HepG2 (cell line): Measurements from ENCODE around the gene FCRLA. TPM values are rescaled to one million over a fixed set of nuclear protein-coding genes. Genes with fewer than 3 reads are reported as not detected.
"Not testable (repeated sequence)": the region's sequence is repeated elsewhere in the genome, so short reads cannot be mapped to it uniquely, and the experiment has no call there.

Experiments
- ATAC-seq: fragments of 200-7000 bp; cut with Tn5 transposase; 3 replicates; pipeline ENCODE4 v1.9.1; 2020; ENCODE audit warnings: mild to moderate bottlenecking, moderate library complexity
- BruUV-seq: library from RNA; stranded (reverse); fragments of 400-500 nt; replicated peaks from 2 replicates; lab custom pipeline; 2021; lab: Mats Ljungman, UMichigan
- CTCF ChIA-PET: fragments of 300-600 bp; formaldehyde crosslinking; extraction: SDS; loops from one replicate; lab custom pipeline; 2021; ENCODE audit warnings: low total read pairs, inconsistent platforms, low intra/inter-chr PET ratio; lab: Yijun Ruan, JAX
- POLR2A ChIA-PET: fragments of 350-600 bp; sonication (Branson Sonifier 250); formaldehyde crosslinking; loops from one replicate; lab custom pipeline; 2020; ENCODE audit warnings: antibody characterized with exemption, inconsistent platforms; lab: Yijun Ruan, JAX
- DNase-seq: peaks from one replicate; pipeline ENCODE4 v3.0.0-alpha.2; 2015; ENCODE audit warnings: low spot score
- FAIRE-seq: peaks from 3 replicates; lab custom pipeline; 2011; peaks lifted over from hg19 to GRCh38; lab: Jason Lieb, UNC
- H2AFZ ChIP-seq: one replicate; pipeline ENCODE4 v1.6.1; 2011; ENCODE audit warnings: low read length, inconsistent platforms
- H3K27ac ChIP-seq: fragments of 300-600 bp; 3 replicates; pipeline ENCODE4 v1.8.0; 2011; ENCODE audit warnings: mixed run types, mild to moderate bottlenecking, mixed read lengths, low read length, inconsistent platforms; ENCODE audit not compliant: insufficient read depth; ENCODE audit errors: extremely low read length
- H3K27me3 ChIP-seq, 2 experiments: fragments of 200-600 bp in 1 of 2; 2 replicates in 1 of 2; 3 replicates in 1 of 2; pipeline versions ENCODE4 v1.6.0 to v1.8.0; 2011; ENCODE audit warnings: low read length in 2 of 2, mild to moderate bottlenecking in 2 of 2, moderate library complexity in 2 of 2, inconsistent platforms in 1 of 2; ENCODE audit not compliant: insufficient read depth in 2 of 2, control insufficient read depth in 1 of 2
- H3K36me3 ChIP-seq, 2 experiments: fragments of 200-600 bp in 1 of 2; replicated peaks in 1 of 2; 2 replicates in 1 of 2; 3 replicates in 1 of 2; pipeline versions ENCODE4 v1.5.1 to v1.8.0; 2011; ENCODE audit warnings: low read length in 2 of 2, inconsistent platforms in 1 of 2; ENCODE audit not compliant: insufficient read depth in 2 of 2, control insufficient read depth in 1 of 2
- H3K4me1 ChIP-seq: 2 replicates; pipeline ENCODE4 v1.5.1; 2012; ENCODE audit warnings: low read length, inconsistent platforms; ENCODE audit not compliant: insufficient read depth
- H3K4me2 ChIP-seq: 2 replicates; pipeline ENCODE4 v1.6.0; 2011; ENCODE audit warnings: low read depth, low read length, inconsistent platforms
- H3K4me3 ChIP-seq, 3 experiments: fragments of 200-600 bp in 1 of 3; sonication (generic), shearing (Covaris generic) in 1 of 3; replicated peaks in 1 of 3; 2 replicates each; pipeline ENCODE4 v1.5.1; 2011 to 2016; ENCODE audit warnings: low read length in 3 of 3, inconsistent platforms in 2 of 3, low read depth in 2 of 3, mild to moderate bottlenecking in 2 of 3, control low read depth in 1 of 3, mixed read lengths in 1 of 3; ENCODE audit not compliant: insufficient read depth in 1 of 3
- H3K79me2 ChIP-seq: one replicate; pipeline ENCODE4 v1.6.1; 2011; ENCODE audit warnings: low read length, inconsistent platforms; ENCODE audit not compliant: insufficient read depth
- H3K9ac ChIP-seq: 2 replicates; pipeline ENCODE4 v1.6.0; 2011; ENCODE audit warnings: mild to moderate bottlenecking, low read depth, low read length, inconsistent platforms; ENCODE audit not compliant: insufficient read depth
- H3K9me3 ChIP-seq: 2 replicates; pipeline ENCODE4 v1.5.1; 2012; ENCODE audit warnings: mild to moderate bottlenecking, low read length
- H4K20me1 ChIP-seq: 2 replicates; pipeline ENCODE4 v1.6.0; 2011; ENCODE audit warnings: inconsistent platforms, mild to moderate bottlenecking, low read length, moderate library complexity; ENCODE audit not compliant: insufficient read depth
- REXO4 ChIP-seq: sonication (generic); formaldehyde crosslinking; IDR thresholded peaks from 2 replicates; pipeline ENCODE4 v1.8.0; 2022; ENCODE audit warnings: missing genetic modification reagents, mild to moderate bottlenecking, borderline replicate concordance
- SNAPC2 ChIP-seq: sonication (generic); formaldehyde crosslinking; IDR thresholded peaks from 2 replicates; pipeline ENCODE4 v1.8.1; 2022; ENCODE audit warnings: mild to moderate bottlenecking, missing genetic modification reagents
- ZNF674 ChIP-seq: sonication (generic); formaldehyde crosslinking; IDR thresholded peaks from 2 replicates; pipeline ENCODE4 v1.5.0; 2020; ENCODE audit warnings: low read depth, mild to moderate bottlenecking, missing genetic modification reagents
- WGBS: methylation state at CpG from one replicate; pipeline ENCODE4 v1.1.6; 2017; ENCODE audit warnings: low lambda C conversion rate; 5-methylcytosine and 5-hydroxymethylcytosine counted together
- in situ Hi-C: cut with HindIII; loops from 2 replicates; pipeline ENCODE4 v1.10.0; 2017; ENCODE audit warnings: low pct_unique_long_range_greater_than_20kb; ENCODE audit not compliant: extremely low pct_ligation_motif_present
- intact Hi-C: fragments of 100-400 bp; cut with micrococcal nuclease; formaldehyde crosslinking; loops from one replicate; pipeline ENCODE4 v1.10.0; 2022; ENCODE audit not compliant: unreplicated experiment
- polyA plus RNA-seq, 8 experiments: library from polyadenylated mRNA; depleted of rRNA in 3 of 8; stranded (reverse) in 7 of 8; unstranded in 1 of 8; fragments of >200 nt; fragmentation: Illumina TruSeq in 4 of 8; extraction: Trizol in 4 of 8; gene quantifications; 2 replicates each; pipeline versions ENCODE4 v1.2.1 to v1.2.3, GENCODE V29; 2011 to 2016; ENCODE audit warnings: low read depth in 4 of 8, missing spikeins in 1 of 8, mixed read lengths in 1 of 8; ENCODE audit not compliant: insufficient read depth in 1 of 8
- total RNA-seq, 5 experiments: library from RNA; depleted of rRNA; stranded (reverse); fragments of >200 nt; fragmentation: Illumina TruSeq; extraction: Trizol; gene quantifications; 2 replicates each; pipeline ENCODE4 v1.2.3, GENCODE V29; 2016; ENCODE audit warnings: low read depth in 1 of 5

Gene FCRLA
- total and polyA plus RNA-seq, 2 of the 13 experiments (the other 11 are each of a cell fraction or from before 2014, with no cell fraction given), result not detected

- H3K9ac ChIP-seq, FAIRE-seq, H3K4me2 ChIP-seq, intact Hi-C loops, in situ Hi-C loops, H4K20me1 ChIP-seq, DNase-seq, H3K79me2 ChIP-seq, H3K36me3 ChIP-seq, H3K27ac ChIP-seq, H3K4me3 ChIP-seq, CTCF ChIA-PET, H3K27me3 ChIP-seq, H2AFZ ChIP-seq, BruUV-seq, POLR2A ChIA-PET, H3K9me3 ChIP-seq, ATAC-seq: not testable (repeated sequence)
- 11% methylated on average over 3 of the region's 3 CpGs for WGBS
- H3K4me1 ChIP-seq, result peaks cover 18% of the 10 kb centered on the region
These were observed 32.6 kb upstream of the FCRLA start for GRCh38 chr1:161674447-161674846.

- FAIRE-seq, H3K79me2 ChIP-seq, ATAC-seq, H3K4me3 ChIP-seq, H3K27me3 ChIP-seq, intact Hi-C loops, H2AFZ ChIP-seq, DNase-seq, H3K4me2 ChIP-seq, H3K9me3 ChIP-seq, CTCF ChIA-PET, H3K9ac ChIP-seq, H3K36me3 ChIP-seq, BruUV-seq, in situ Hi-C loops, POLR2A ChIA-PET, H3K27ac ChIP-seq, H4K20me1 ChIP-seq: not testable (repeated sequence)
- H3K4me1 ChIP-seq, result peaks cover 18% of the 10 kb centered on the region
- 0% methylated on average over 2 of the region's 3 CpGs for WGBS
These were observed 32.1 kb upstream of the FCRLA start for GRCh38 chr1:161674908-161675307.

GRCh38 chr1:161676441-161676840 lies 30.6 kb upstream of the FCRLA start:
- Histone ChIP-seq H3K36me3 (no peaks in the 10 kb centered on the region), H3K4me2 (no peak overlapping the region), H4K20me1 (no peaks in the 10 kb centered on the region), H3K27ac (no peak overlapping the region), H3K79me2 (no peaks in the 10 kb centered on the region), H3K9ac (no peak overlapping the region), H2AFZ (no peak overlapping the region), H3K9me3 (no peaks in the 10 kb centered on the region), H3K27me3 (peaks cover 0 to 11% of the 10 kb centered on the region in 2 experiments; a peak in 2 of 5 replicates), H3K4me3 (no peak overlapping the region), H3K4me1 (peaks cover 13% of the 10 kb centered on the region)
- in situ Hi-C loops (no loop called here), intact Hi-C loops (no loop called here)
- FAIRE-seq (no peak), ATAC-seq (no peak), DNase-seq (no peak)
- CTCF ChIA-PET, result no interaction called here
- POLR2A ChIA-PET, result interaction anchor here (1.0 kb wide), 1 partner anchor 50 kb away, joined by 3 read pairs; no protein-coding TSS in a partner anchor
- no TSS peak for BruUV-seq
- 41% methylated on average over 2 of the region's 2 CpGs for WGBS
- no peak for TF ChIP-seq ZNF674 (CRISPR knock-in tag)
- TF ChIP-seq SNAPC2, result no peak
- no peak for TF ChIP-seq REXO4 (CRISPR knock-in tag)
